HCT116 (cell line): ENCODE results near the gene COG5. TPM values are rescaled to one million over a fixed set of nuclear protein-coding genes. Genes with fewer than 3 reads are reported as not detected.

Source experiments
- ATAC-seq: fragments of 200-7000 bp; cut with Tn5 transposase; 2 replicates; pipeline ENCODE4 v1.9.1; 2020; ENCODE audit warnings: mild to moderate bottlenecking, moderate library complexity
- BruUV-seq: library from RNA; stranded (reverse); fragments of 400-500 nt; replicated peaks from 2 replicates; lab custom pipeline; 2021; lab: Mats Ljungman, UMichigan
- CTCF ChIA-PET: fragments of 300-600 bp; sonication (Branson Sonifier 250); formaldehyde crosslinking; loops from one replicate; lab custom pipeline; 2021; ENCODE audit warnings: antibody characterized with exemption; lab: Charles Lee
- POLR2A ChIA-PET: fragments of 300-600, 350-600 bp; sonication (Branson Sonifier 250); formaldehyde crosslinking; loops from one replicate; lab custom pipeline; 2021; ENCODE audit warnings: antibody characterized with exemption; lab: Charles Lee
- RAD21 ChIA-PET, 2 experiments: fragments of 300-600 bp; sonication (Branson Sonifier 250); formaldehyde crosslinking; loops; one replicate each; lab custom pipeline; 2023; ENCODE audit warnings: low total read pairs in 2 of 2; ENCODE audit not compliant: uncharacterized antibody in 2 of 2, unreplicated experiment in 2 of 2, low non-redundant PET in 1 of 2; lab: Charles Lee
- DNase-seq: peaks from one replicate; pipeline ENCODE4 v3.0.0-alpha.2; 2010; ENCODE audit warnings: low read depth, low spot score
- H2AFZ ChIP-seq: fragments of 200-600 bp; shearing (Covaris generic), sonication (generic); 2 replicates; pipeline ENCODE4 v1.6.1; 2017; ENCODE audit warnings: low read depth, mixed run types, mixed read lengths, antibody characterized with exemption, low read length; ENCODE audit not compliant: poor library complexity, severe bottlenecking
- H3K27ac ChIP-seq: 2 replicates; pipeline ENCODE4 v1.5.1; 2012; ENCODE audit warnings: low read depth, low read length
- H3K27me3 ChIP-seq: fragments of 200-600 bp; sonication (generic); 2 replicates; pipeline ENCODE4 v1.6.1; 2016; ENCODE audit warnings: mixed run types, low read length, mixed read lengths; ENCODE audit not compliant: insufficient read depth
- H3K36me3 ChIP-seq, 2 experiments: fragments of 200-500 bp in 1 of 2; fragments of 200-600 bp in 1 of 2; sonication (Bioruptor generic) in 1 of 2; sonication (generic) in 1 of 2; 2 replicates each; pipeline versions ENCODE4 v1.5.1 to v1.6.1; 2014 to 2016; ENCODE audit warnings: low read length in 2 of 2, inconsistent platforms in 1 of 2, mixed read lengths in 1 of 2, mixed run types in 1 of 2; ENCODE audit not compliant: insufficient read depth in 2 of 2, control insufficient read depth in 1 of 2
- H3K4me1 ChIP-seq, 2 experiments: fragments of 200-600 bp in 1 of 2; sonication (generic) in 1 of 2; 2 replicates each; pipeline versions ENCODE4 v1.5.1 to v1.6.1; 2012 to 2017; ENCODE audit warnings: low read length in 2 of 2, inconsistent platforms in 1 of 2, mild to moderate bottlenecking in 1 of 2, mixed read lengths in 1 of 2, mixed run types in 1 of 2, moderate library complexity in 1 of 2; ENCODE audit not compliant: insufficient read depth in 2 of 2, control insufficient read depth in 1 of 2
- H3K4me2 ChIP-seq: fragments of 200-600 bp; sonication (generic); 2 replicates; pipeline ENCODE4 v1.6.1; 2017; ENCODE audit warnings: mixed run types, low read length, mixed read lengths
- H3K4me3 ChIP-seq, 2 experiments: fragments of 200-600 bp in 1 of 2; sonication (generic) in 1 of 2; replicated peaks in 1 of 2; 2 replicates each; pipeline ENCODE4 v1.5.1; 2011 to 2016; ENCODE audit warnings: low read length in 2 of 2, control low read depth in 1 of 2, low read depth in 1 of 2, mild to moderate bottlenecking in 1 of 2, mixed read lengths in 1 of 2, mixed run types in 1 of 2
- H3K79me2 ChIP-seq: fragments of 200-600 bp; sonication (generic); 2 replicates; pipeline ENCODE4 v1.6.1; 2017; ENCODE audit warnings: mild to moderate bottlenecking, mixed run types, low read length, moderate library complexity, mixed read lengths; ENCODE audit not compliant: insufficient read depth
- H3K9ac ChIP-seq: fragments of 200-600 bp; sonication (generic); 2 replicates; pipeline ENCODE4 v1.6.1; 2016; ENCODE audit warnings: low read length, mixed read lengths
- H3K9me2 ChIP-seq: fragments of 200-600 bp; sonication (generic), shearing (Covaris generic); 2 replicates; pipeline ENCODE4 v1.6.1; 2017; ENCODE audit warnings: mixed run types, mild to moderate bottlenecking, moderate library complexity; ENCODE audit not compliant: insufficient read depth
- H3K9me3 ChIP-seq, 2 experiments: fragments of 200-500 bp in 1 of 2; fragments of 200-600 bp in 1 of 2; sonication (Bioruptor generic) in 1 of 2; sonication (generic) in 1 of 2; 2 replicates each; pipeline ENCODE4 v1.6.1; 2014 to 2017; ENCODE audit warnings: low read length in 2 of 2, mixed read lengths in 2 of 2, inconsistent platforms in 1 of 2, low read depth in 1 of 2, mild to moderate bottlenecking in 1 of 2, mixed run types in 1 of 2, moderate library complexity in 1 of 2; ENCODE audit not compliant: control insufficient read depth in 1 of 2, insufficient read depth in 1 of 2
- H4K20me1 ChIP-seq: fragments of 200-600 bp; sonication (generic), shearing (Covaris generic); 2 replicates; pipeline ENCODE4 v1.6.1; 2017; ENCODE audit warnings: mixed run types, mild to moderate bottlenecking, moderate library complexity; ENCODE audit not compliant: insufficient read depth
- CTCF ChIP-seq, 3 experiments: fragments of 200-600 bp in 1 of 3; sonication (generic) in 1 of 3; IDR thresholded peaks in 2 of 3; conservative IDR thresholded peaks in 1 of 3; 2 replicates each; pipeline ENCODE4 v1.5.1; 2012 to 2017; ENCODE audit warnings: low read depth in 2 of 3, low read length in 2 of 3, antibody characterized with exemption in 1 of 3, borderline replicate concordance in 1 of 3, control low read depth in 1 of 3, mild to moderate bottlenecking in 1 of 3, mixed read lengths in 1 of 3, mixed run types in 1 of 3, moderate library complexity in 1 of 3; ENCODE audit not compliant: insufficient read depth in 1 of 3
- EGR1 ChIP-seq: IDR thresholded peaks from 2 replicates; pipeline ENCODE4 v1.6.1; 2012; ENCODE audit warnings: low read depth
- ELF1 ChIP-seq: IDR thresholded peaks from 2 replicates; pipeline ENCODE4 v1.6.1; 2012; ENCODE audit warnings: low read depth, borderline replicate concordance
- EZH2 ChIP-seq: fragments of 200-600 bp; sonication (generic); IDR thresholded peaks from 2 replicates; pipeline ENCODE4 v1.6.1; 2017; ENCODE audit warnings: antibody characterized with exemption, mixed run types
- JUND ChIP-seq: IDR thresholded peaks from 2 replicates; pipeline ENCODE4 v1.6.1; 2012
- MAX ChIP-seq: IDR thresholded peaks from 2 replicates; pipeline ENCODE4 v1.6.1; 2012
- RAD21 ChIP-seq: IDR thresholded peaks from 2 replicates; pipeline ENCODE4 v1.6.1; 2012; ENCODE audit warnings: low read depth, mild to moderate bottlenecking
- SIN3A ChIP-seq: IDR thresholded peaks from 2 replicates; pipeline ENCODE4 v1.6.1; 2012; ENCODE audit warnings: low read depth
- SP1 ChIP-seq: IDR thresholded peaks from 2 replicates; pipeline ENCODE4 v1.6.1; 2012; ENCODE audit warnings: low read depth
- TCF7L2 ChIP-seq: IDR thresholded peaks from 2 replicates; pipeline ENCODE4 v1.7.0; 2011; ENCODE audit warnings: borderline replicate concordance, inconsistent platforms; ENCODE audit not compliant: insufficient read depth, insufficient read length; ENCODE audit errors: extremely low read depth
- YY1 ChIP-seq: IDR thresholded peaks from 2 replicates; pipeline ENCODE4 v1.6.1; 2011; ENCODE audit warnings: low read length, low read depth, moderate library complexity, mild to moderate bottlenecking; ENCODE audit not compliant: insufficient replicate concordance; ENCODE audit errors: extremely low read depth
- ZNF274 ChIP-seq: fragments of 200-500 bp; sonication (Bioruptor generic); IDR thresholded peaks from 2 replicates; pipeline ENCODE4 v1.6.1; 2014; ENCODE audit warnings: mild to moderate bottlenecking, low read depth, low read length, inconsistent platforms
- intact Hi-C: fragments of 100-400 bp; cut with micrococcal nuclease; formaldehyde crosslinking; loops from 2 replicates; pipeline ENCODE4 v1.10.0; 2022
- total RNA-seq: library from RNA; stranded (reverse); gene quantifications from one replicate; pipeline ENCODE4 v1.2.1, GENCODE V29; 2021; ENCODE audit not compliant: unreplicated experiment
- TF ChIP-seq, protein P1 (sequence below): IDR thresholded peaks from 2 replicates; pipeline ENCODE4 v1.6.1; 2012
- TF ChIP-seq, protein P2 (sequence below): IDR thresholded peaks from 2 replicates; pipeline ENCODE4 v1.6.1; 2012; ENCODE audit warnings: low read depth
- TF ChIP-seq, protein P3 (sequence below): IDR thresholded peaks from 2 replicates; pipeline ENCODE4 v1.6.1; 2011; ENCODE audit warnings: mild to moderate bottlenecking, low read length, moderate library complexity; ENCODE audit not compliant: insufficient replicate concordance; ENCODE audit errors: extremely low read depth

Gene COG5
- total RNA-seq, 1 experiment from 2014 or later, result 30.7 TPM

DNA sequence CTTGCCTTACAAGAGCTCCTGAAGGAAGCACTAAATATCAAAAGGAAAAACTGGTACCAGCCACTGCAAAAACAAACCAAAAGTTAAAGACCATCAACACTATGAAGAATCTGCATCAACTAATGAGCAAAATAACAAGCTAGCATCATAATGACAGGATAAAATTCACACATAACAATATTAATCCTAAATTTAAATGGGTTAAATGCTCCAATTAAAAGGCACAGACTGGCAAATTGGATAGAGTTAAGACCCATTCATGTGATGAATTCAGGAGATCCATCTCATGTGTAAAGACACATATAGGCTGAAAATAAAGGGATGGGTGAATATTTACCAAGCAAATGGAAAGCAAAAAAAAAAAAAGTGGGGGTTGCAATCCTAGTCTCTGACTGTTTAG, 29.6 kb downstream of the COG5 start:
- BruUV-seq, result no TSS peak
- CTCF ChIA-PET, result no interaction called here

More for the DNA sequence above, 29.6 kb downstream of the COG5 start:
- H3K4me3 ChIP-seq, result no peak overlapping the region
- no peaks in the 10 kb centered on the region for H4K20me1 ChIP-seq
- no peak for TF ChIP-seq JUND
- TF ChIP-seq SIN3A, result no peak
- TF ChIP-seq, protein P1, sequence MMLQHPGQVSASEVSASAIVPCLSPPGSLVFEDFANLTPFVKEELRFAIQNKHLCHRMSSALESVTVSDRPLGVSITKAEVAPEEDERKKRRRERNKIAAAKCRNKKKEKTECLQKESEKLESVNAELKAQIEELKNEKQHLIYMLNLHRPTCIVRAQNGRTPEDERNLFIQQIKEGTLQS, result no peak
- no peak for TF ChIP-seq RAD21
- TF ChIP-seq, protein P2, sequence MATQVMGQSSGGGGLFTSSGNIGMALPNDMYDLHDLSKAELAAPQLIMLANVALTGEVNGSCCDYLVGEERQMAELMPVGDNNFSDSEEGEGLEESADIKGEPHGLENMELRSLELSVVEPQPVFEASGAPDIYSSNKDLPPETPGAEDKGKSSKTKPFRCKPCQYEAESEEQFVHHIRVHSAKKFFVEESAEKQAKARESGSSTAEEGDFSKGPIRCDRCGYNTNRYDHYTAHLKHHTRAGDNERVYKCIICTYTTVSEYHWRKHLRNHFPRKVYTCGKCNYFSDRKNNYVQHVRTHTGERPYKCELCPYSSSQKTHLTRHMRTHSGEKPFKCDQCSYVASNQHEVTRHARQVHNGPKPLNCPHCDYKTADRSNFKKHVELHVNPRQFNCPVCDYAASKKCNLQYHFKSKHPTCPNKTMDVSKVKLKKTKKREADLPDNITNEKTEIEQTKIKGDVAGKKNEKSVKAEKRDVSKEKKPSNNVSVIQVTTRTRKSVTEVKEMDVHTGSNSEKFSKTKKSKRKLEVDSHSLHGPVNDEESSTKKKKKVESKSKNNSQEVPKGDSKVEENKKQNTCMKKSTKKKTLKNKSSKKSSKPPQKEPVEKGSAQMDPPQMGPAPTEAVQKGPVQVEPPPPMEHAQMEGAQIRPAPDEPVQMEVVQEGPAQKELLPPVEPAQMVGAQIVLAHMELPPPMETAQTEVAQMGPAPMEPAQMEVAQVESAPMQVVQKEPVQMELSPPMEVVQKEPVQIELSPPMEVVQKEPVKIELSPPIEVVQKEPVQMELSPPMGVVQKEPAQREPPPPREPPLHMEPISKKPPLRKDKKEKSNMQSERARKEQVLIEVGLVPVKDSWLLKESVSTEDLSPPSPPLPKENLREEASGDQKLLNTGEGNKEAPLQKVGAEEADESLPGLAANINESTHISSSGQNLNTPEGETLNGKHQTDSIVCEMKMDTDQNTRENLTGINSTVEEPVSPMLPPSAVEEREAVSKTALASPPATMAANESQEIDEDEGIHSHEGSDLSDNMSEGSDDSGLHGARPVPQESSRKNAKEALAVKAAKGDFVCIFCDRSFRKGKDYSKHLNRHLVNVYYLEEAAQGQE, result no peak
- TF ChIP-seq YY1, result no peak
- TF ChIP-seq EZH2, result no peak
- no peak for TF ChIP-seq SP1
- TF ChIP-seq ZNF274, result no peak
- TF ChIP-seq MAX, result no peak
- no peak for TF ChIP-seq TCF7L2
- TF ChIP-seq, protein P3, sequence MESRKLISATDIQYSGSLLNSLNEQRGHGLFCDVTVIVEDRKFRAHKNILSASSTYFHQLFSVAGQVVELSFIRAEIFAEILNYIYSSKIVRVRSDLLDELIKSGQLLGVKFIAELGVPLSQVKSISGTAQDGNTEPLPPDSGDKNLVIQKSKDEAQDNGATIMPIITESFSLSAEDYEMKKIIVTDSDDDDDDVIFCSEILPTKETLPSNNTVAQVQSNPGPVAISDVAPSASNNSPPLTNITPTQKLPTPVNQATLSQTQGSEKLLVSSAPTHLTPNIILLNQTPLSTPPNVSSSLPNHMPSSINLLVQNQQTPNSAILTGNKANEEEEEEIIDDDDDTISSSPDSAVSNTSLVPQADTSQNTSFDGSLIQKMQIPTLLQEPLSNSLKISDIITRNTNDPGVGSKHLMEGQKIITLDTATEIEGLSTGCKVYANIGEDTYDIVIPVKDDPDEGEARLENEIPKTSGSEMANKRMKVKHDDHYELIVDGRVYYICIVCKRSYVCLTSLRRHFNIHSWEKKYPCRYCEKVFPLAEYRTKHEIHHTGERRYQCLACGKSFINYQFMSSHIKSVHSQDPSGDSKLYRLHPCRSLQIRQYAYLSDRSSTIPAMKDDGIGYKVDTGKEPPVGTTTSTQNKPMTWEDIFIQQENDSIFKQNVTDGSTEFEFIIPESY, result no peak
- no peak for TF ChIP-seq EGR1
- TF ChIP-seq CTCF (IDR thresholded peaks at IDR 0.05 in 2 of 3, conservative IDR thresholded peaks at IDR 0.05 in 1 of 3; ENCODE audit: borderline replicate concordance in 1 of 3, insufficient read depth in 1 of 3, low read depth in 2 of 3, low read length in 2 of 3), result no peak
- TF ChIP-seq ELF1, result no peak
- no peaks in the 10 kb centered on the region for H3K9me3 ChIP-seq
- no peak overlapping the region for H3K9ac ChIP-seq
- no peaks in the 10 kb centered on the region for H3K9me2 ChIP-seq
- ATAC-seq (no peak), DNase-seq (no peak)
- no peak overlapping the region for H2AFZ ChIP-seq
- H3K36me3 ChIP-seq, result no peaks in the 10 kb centered on the region
- peaks cover 2% of the 10 kb centered on the region; the same call in 1 of the 2 replicates for H3K79me2 ChIP-seq
- no peaks in the 10 kb centered on the region for H3K27me3 ChIP-seq
- RAD21 ChIA-PET, result no interaction called here
- intact Hi-C loops, result no loop called here
- H3K4me1 ChIP-seq, result no peaks in the 10 kb centered on the region; a peak in 1 of 4 replicates
- H3K4me2 ChIP-seq, result no peak overlapping the region
- POLR2A ChIA-PET, result no interaction called here
- no peak overlapping the region for H3K27ac ChIP-seq
